Measurements from ENCODE around the gene TPPP3. TPM values are rescaled to one million over a fixed set of nuclear protein-coding genes. Genes with fewer than 3 reads are reported as not detected.

Gene TPPP3
- total and polyA plus RNA-seq, 9 donors: 2.2 to 269 (median 15.2) TPM

GRCh38 chr16:67435758-67436164 is 42.5 kb upstream of the TPPP3 start:
- Histone ChIP-seq H3K27me3 (no peaks in the 10 kb centered on the region), H3K36me3 (no peaks in the 10 kb centered on the region), H3K4me3 (no peak overlapping the region), H3K27ac (no peak overlapping the region), H3K9me3 (no peaks in the 10 kb centered on the region), H3K4me1 (ENCODE audit: insufficient read depth) (peaks cover 4% of the 10 kb centered on the region)
- WGBS, 3 donors: 90 to 94% (median 91%) methylated on average over 16 of the region's 16 CpGs
- intact Hi-C loops (cut with DNase I): no loop called here
- DNase-seq: no peak
- TF ChIP-seq POLR2A (IDR thresholded peaks at IDR 0.05): no peak
- no peak for TF ChIP-seq CTCF (IDR thresholded peaks at IDR 0.05)
- no peak for TF ChIP-seq EP300 (IDR thresholded peaks at IDR 0.05)

GRCh38 chr16:67433131-67433719 is 39.9 kb upstream of the TPPP3 start:
- TF ChIP-seq POLR2A (IDR thresholded peaks at IDR 0.05) (no peak), CTCF (IDR thresholded peaks at IDR 0.05) (no peak), EP300 (IDR thresholded peaks at IDR 0.05) (no peak)
- no peak overlapping the region for H3K4me3 ChIP-seq
- no peak overlapping the region for H3K27ac ChIP-seq
- no peaks in the 10 kb centered on the region for H3K27me3 ChIP-seq
- DNase-seq: peak in 1 of 5 donors; percentile 19
- intact Hi-C loops (cut with DNase I): no loop called here
- H3K9me3 ChIP-seq: no peaks in the 10 kb centered on the region
- no peaks in the 10 kb centered on the region for H3K36me3 ChIP-seq
- WGBS, 3 donors: 78 to 82% (median 79%) methylated on average over 5 of the region's 5 CpGs
- H3K4me1 ChIP-seq (ENCODE audit: insufficient read depth): peaks cover 4% of the 10 kb centered on the region

- DNase-seq: peak in 1 of 5 donors; percentile 20
- H3K36me3 ChIP-seq: no peaks in the 10 kb centered on the region
- no peaks in the 10 kb centered on the region for H3K27me3 ChIP-seq
- peaks cover 4% of the 10 kb centered on the region for H3K4me1 ChIP-seq (ENCODE audit: insufficient read depth)
- no peaks in the 10 kb centered on the region for H3K9me3 ChIP-seq
- no peak overlapping the region for H3K4me3 ChIP-seq
- 55 to 64% (median 64%) methylated on average over 5 of the region's 5 CpGs for WGBS, 3 donors
- intact Hi-C loops (cut with DNase I): no loop called here
- H3K27ac ChIP-seq: no peak overlapping the region
- TF ChIP-seq CTCF (IDR thresholded peaks at IDR 0.05) (no peak), POLR2A (IDR thresholded peaks at IDR 0.05) (no peak), EP300 (IDR thresholded peaks at IDR 0.05) (no peak)
Measured at GRCh38 chr16:67432506-67432890, 39.2 kb upstream of the TPPP3 start.

GRCh38 chr16:67431775-67432505 is 38.6 kb upstream of the TPPP3 start:
- H3K4me3 ChIP-seq: peak overlapping the region; percentile 47
- TF ChIP-seq POLR2A (IDR thresholded peaks at IDR 0.05): no peak
- no peak for TF ChIP-seq EP300 (IDR thresholded peaks at IDR 0.05)
- no peak for TF ChIP-seq CTCF (IDR thresholded peaks at IDR 0.05)
- no peaks in the 10 kb centered on the region for H3K9me3 ChIP-seq
- peak in 1 of 5 donors; percentile 42 for DNase-seq
- H3K27me3 ChIP-seq: no peaks in the 10 kb centered on the region
- intact Hi-C loops (cut with DNase I): no loop called here
- H3K4me1 ChIP-seq (ENCODE audit: insufficient read depth): peaks cover 4% of the 10 kb centered on the region
- H3K36me3 ChIP-seq: no peaks in the 10 kb centered on the region
- H3K27ac ChIP-seq: peak overlapping the region in 1 of 2 donors; percentile 57
- 26 to 38% (median 29%) methylated on average over 11 to 13 of the region's 13 CpGs for WGBS, 3 donors

Data from ovary (tissue), 9 donors.